ENCODE data around the gene NLRC5.
"Not testable (repeated sequence)": the region's sequence is repeated elsewhere in the genome, so short reads cannot be mapped to it uniquely, and the experiment has no call there.

The NLRC5 gene

GRCh38 chr16:56985288-56985961 lies 3.9 kb upstream of the NLRC5 start:
- Histone ChIP-seq H3K27me3 (replicated peaks; ENCODE audit: control insufficient read depth, insufficient read depth, low read length) (no peaks in the 10 kb centered on the region), H3K4me3 (ENCODE audit: low read length) (no peak overlapping the region), H3K4me1 (ENCODE audit: control insufficient read depth, insufficient read depth, low read length) (peaks cover 34% of the 10 kb centered on the region), H3K9ac (ENCODE audit: low read length) (peak overlapping the region; percentile 66), H3K36me3 (ENCODE audit: control insufficient read depth, insufficient read depth, low read length, severe bottlenecking) (no peaks in the 10 kb centered on the region), H3K9me3 (ENCODE audit: control insufficient read depth, low read length) (no peaks in the 10 kb centered on the region)
- DNase-seq (ENCODE audit: low read depth): peak; percentile 93

GRCh38 chr16:56985962-56986360 lies 3.4 kb upstream of the NLRC5 start:
- no peak for DNase-seq (ENCODE audit: low read depth)
- no peak overlapping the region for H3K4me3 ChIP-seq (ENCODE audit: low read length)
- no peaks in the 10 kb centered on the region for H3K9me3 ChIP-seq (ENCODE audit: control insufficient read depth, low read length)
- peaks cover 40% of the 10 kb centered on the region for H3K4me1 ChIP-seq (ENCODE audit: control insufficient read depth, insufficient read depth, low read length)
- H3K27me3 ChIP-seq (replicated peaks; ENCODE audit: control insufficient read depth, insufficient read depth, low read length): no peaks in the 10 kb centered on the region
- H3K9ac ChIP-seq (ENCODE audit: low read length): peak overlapping the region; percentile 66
- no peaks in the 10 kb centered on the region for H3K36me3 ChIP-seq (ENCODE audit: control insufficient read depth, insufficient read depth, low read length, severe bottlenecking)

- no peak overlapping the region for H3K9ac ChIP-seq (ENCODE audit: low read length)
- H3K4me3 ChIP-seq (ENCODE audit: low read length): no peak overlapping the region
- no peaks in the 10 kb centered on the region for H3K27me3 ChIP-seq (replicated peaks; ENCODE audit: control insufficient read depth, insufficient read depth, low read length)
- H3K36me3 ChIP-seq (ENCODE audit: control insufficient read depth, insufficient read depth, low read length, severe bottlenecking): no peaks in the 10 kb centered on the region
- no peak for DNase-seq (ENCODE audit: low read depth)
- peaks cover 42% of the 10 kb centered on the region for H3K4me1 ChIP-seq (ENCODE audit: control insufficient read depth, insufficient read depth, low read length)
- no peaks in the 10 kb centered on the region for H3K9me3 ChIP-seq (ENCODE audit: control insufficient read depth, low read length)
These were observed 3.0 kb upstream of the NLRC5 start for GRCh38 chr16:56986361-56986760.

GRCh38 chr16:56986908-56987307 lies 2.4 kb upstream of the NLRC5 start:
- DNase-seq (ENCODE audit: low read depth): not testable (repeated sequence)

GRCh38 chr16:56987692-56988091 lies 1.7 kb upstream of the NLRC5 start:
- DNase-seq (ENCODE audit: low read depth): no peak
- H3K9ac ChIP-seq (ENCODE audit: low read length): no peak overlapping the region
- no peaks in the 10 kb centered on the region for H3K36me3 ChIP-seq (ENCODE audit: control insufficient read depth, insufficient read depth, low read length, severe bottlenecking)
- H3K4me1 ChIP-seq (ENCODE audit: control insufficient read depth, insufficient read depth, low read length): peaks cover 49% of the 10 kb centered on the region
- H3K9me3 ChIP-seq (ENCODE audit: control insufficient read depth, low read length): no peaks in the 10 kb centered on the region
- H3K4me3 ChIP-seq (ENCODE audit: low read length): no peak overlapping the region
- H3K27me3 ChIP-seq (replicated peaks; ENCODE audit: control insufficient read depth, insufficient read depth, low read length): no peaks in the 10 kb centered on the region

More at GRCh38 chr16:56986908-56987307, 2.4 kb upstream of the NLRC5 start:
- H3K4me3 ChIP-seq (ENCODE audit: low read length); H3K9ac ChIP-seq (ENCODE audit: low read length); H3K36me3 ChIP-seq (ENCODE audit: control insufficient read depth, insufficient read depth, low read length, severe bottlenecking); H3K9me3 ChIP-seq (ENCODE audit: control insufficient read depth, low read length); H3K27me3 ChIP-seq (replicated peaks; ENCODE audit: control insufficient read depth, insufficient read depth, low read length): not testable (repeated sequence)
- peaks cover 47% of the 10 kb centered on the region for H3K4me1 ChIP-seq (ENCODE audit: control insufficient read depth, insufficient read depth, low read length)

GRCh38 chr16:56988161-56988947 lies 1.0 kb upstream of the NLRC5 start:
- Histone ChIP-seq H3K9me3 (ENCODE audit: control insufficient read depth, low read length) (no peaks in the 10 kb centered on the region), H3K4me1 (ENCODE audit: control insufficient read depth, insufficient read depth, low read length) (peaks cover 49% of the 10 kb centered on the region), H3K4me3 (ENCODE audit: low read length) (peak overlapping the region; percentile 89), H3K27me3 (replicated peaks; ENCODE audit: control insufficient read depth, insufficient read depth, low read length) (no peaks in the 10 kb centered on the region), H3K9ac (ENCODE audit: low read length) (peak overlapping the region; percentile 89), H3K36me3 (ENCODE audit: control insufficient read depth, insufficient read depth, low read length, severe bottlenecking) (no peaks in the 10 kb centered on the region)
- peak; percentile 56 for DNase-seq (ENCODE audit: low read depth)

GRCh38 chr16:56989988-56990387 lies 631 bp downstream of the NLRC5 start:
- no peaks in the 10 kb centered on the region for H3K27me3 ChIP-seq (replicated peaks; ENCODE audit: control insufficient read depth, insufficient read depth, low read length)
- H3K4me1 ChIP-seq (ENCODE audit: control insufficient read depth, insufficient read depth, low read length): peaks cover 44% of the 10 kb centered on the region
- peak overlapping the region; percentile 89 for H3K9ac ChIP-seq (ENCODE audit: low read length)
- DNase-seq (ENCODE audit: low read depth): no peak
- H3K4me3 ChIP-seq (ENCODE audit: low read length): peak overlapping the region; percentile 89
- H3K36me3 ChIP-seq (ENCODE audit: control insufficient read depth, insufficient read depth, low read length, severe bottlenecking): no peaks in the 10 kb centered on the region
- no peaks in the 10 kb centered on the region for H3K9me3 ChIP-seq (ENCODE audit: control insufficient read depth, low read length)

GRCh38 chr16:56990407-56991286 lies 1.3 kb downstream of the NLRC5 start:
- H3K36me3 ChIP-seq (ENCODE audit: control insufficient read depth, insufficient read depth, low read length, severe bottlenecking): no peaks in the 10 kb centered on the region
- peak overlapping the region; percentile 89 for H3K9ac ChIP-seq (ENCODE audit: low read length)
- H3K27me3 ChIP-seq (replicated peaks; ENCODE audit: control insufficient read depth, insufficient read depth, low read length): no peaks in the 10 kb centered on the region
- H3K9me3 ChIP-seq (ENCODE audit: control insufficient read depth, low read length): no peaks in the 10 kb centered on the region
- peak overlapping the region; percentile 89 for H3K4me3 ChIP-seq (ENCODE audit: low read length)
- DNase-seq (ENCODE audit: low read depth): no peak
- peaks cover 38% of the 10 kb centered on the region for H3K4me1 ChIP-seq (ENCODE audit: control insufficient read depth, insufficient read depth, low read length)

- H3K36me3 ChIP-seq (ENCODE audit: control insufficient read depth, insufficient read depth, low read length, severe bottlenecking); H3K9me3 ChIP-seq (ENCODE audit: control insufficient read depth, low read length); H3K27me3 ChIP-seq (replicated peaks; ENCODE audit: control insufficient read depth, insufficient read depth, low read length); H3K4me3 ChIP-seq (ENCODE audit: low read length); H3K9ac ChIP-seq (ENCODE audit: low read length); DNase-seq (ENCODE audit: low read depth): not testable (repeated sequence)
- H3K4me1 ChIP-seq (ENCODE audit: control insufficient read depth, insufficient read depth, low read length): peaks cover 33% of the 10 kb centered on the region
These were observed 3.1 kb downstream of the NLRC5 start for GRCh38 chr16:56992431-56992830.

- Histone ChIP-seq H3K9ac (ENCODE audit: low read length) (no peak overlapping the region), H3K4me1 (ENCODE audit: control insufficient read depth, insufficient read depth, low read length) (peaks cover 31% of the 10 kb centered on the region), H3K27me3 (replicated peaks; ENCODE audit: control insufficient read depth, insufficient read depth, low read length) (no peaks in the 10 kb centered on the region), H3K9me3 (ENCODE audit: control insufficient read depth, low read length) (no peaks in the 10 kb centered on the region), H3K4me3 (ENCODE audit: low read length) (no peak overlapping the region), H3K36me3 (ENCODE audit: control insufficient read depth, insufficient read depth, low read length, severe bottlenecking) (no peaks in the 10 kb centered on the region)
- no peak for DNase-seq (ENCODE audit: low read depth)
These were observed 3.8 kb downstream of the NLRC5 start for GRCh38 chr16:56993204-56993603.

- Histone ChIP-seq H3K36me3 (ENCODE audit: control insufficient read depth, insufficient read depth, low read length, severe bottlenecking) (no peaks in the 10 kb centered on the region), H3K9ac (ENCODE audit: low read length) (no peak overlapping the region), H3K4me1 (ENCODE audit: control insufficient read depth, insufficient read depth, low read length) (peaks cover 25% of the 10 kb centered on the region), H3K27me3 (replicated peaks; ENCODE audit: control insufficient read depth, insufficient read depth, low read length) (no peaks in the 10 kb centered on the region), H3K9me3 (ENCODE audit: control insufficient read depth, low read length) (no peaks in the 10 kb centered on the region), H3K4me3 (ENCODE audit: low read length) (no peak overlapping the region)
- DNase-seq (ENCODE audit: low read depth): no peak
These were observed 5.0 kb downstream of the NLRC5 start for GRCh38 chr16:56994311-56994710.
